Panc1 (cell line): ENCODE measurements around the gene EFCC1. TPM values are rescaled to one million over a fixed set of nuclear protein-coding genes. Genes with fewer than 3 reads are reported as not detected.

Experiments used
- ATAC-seq: fragments of 200-7000 bp; cut with Tn5 transposase; 2 replicates; pipeline ENCODE4 v1.9.1; 2020; ENCODE audit warnings: mild to moderate bottlenecking, moderate library complexity
- BruUV-seq: library from RNA; stranded (reverse); fragments of 400-500 nt; replicated peaks from 2 replicates; lab custom pipeline; 2021; lab: Mats Ljungman, UMichigan
- CTCF ChIA-PET: fragments of 300-600 bp; sonication (Branson Sonifier 250); formaldehyde crosslinking; loops from one replicate; lab custom pipeline; 2022; ENCODE audit warnings: antibody characterized with exemption; lab: Charles Lee
- POLR2A ChIA-PET: fragments of 300-600 bp; sonication (Branson Sonifier 250); formaldehyde crosslinking; loops from one replicate; lab custom pipeline; 2022; ENCODE audit warnings: antibody characterized with exemption; lab: Charles Lee
- DNase-seq: peaks from one replicate; pipeline ENCODE4 v3.0.0-alpha.2; 2010; ENCODE audit warnings: low read depth, low spot score
- H3K27ac ChIP-seq: 2 replicates; pipeline ENCODE4 v1.5.1; 2011; ENCODE audit warnings: mild to moderate bottlenecking, low read length, inconsistent platforms
- H3K27me3 ChIP-seq: fragments of 200-500 bp; sonication (Bioruptor generic); 2 replicates; pipeline ENCODE4 v1.6.0; 2014; ENCODE audit warnings: low read length, inconsistent platforms; ENCODE audit not compliant: control insufficient read depth, insufficient read depth
- H3K36me3 ChIP-seq: fragments of 200-500 bp; sonication (Bioruptor generic); 2 replicates; pipeline ENCODE4 v1.5.1; 2014; ENCODE audit warnings: inconsistent platforms, mild to moderate bottlenecking, low read length, moderate library complexity; ENCODE audit not compliant: control insufficient read depth, insufficient read depth
- H3K4me1 ChIP-seq: 2 replicates; pipeline ENCODE4 v1.5.1; 2011; ENCODE audit warnings: inconsistent platforms, mild to moderate bottlenecking, low read length, moderate library complexity; ENCODE audit not compliant: control insufficient read depth, insufficient read depth
- H3K4me3 ChIP-seq, 2 experiments: 2 replicates each; pipeline ENCODE4 v1.5.1; 2011 to 2012; ENCODE audit warnings: low read depth in 2 of 2, low read length in 2 of 2, mild to moderate bottlenecking in 2 of 2, inconsistent platforms in 1 of 2, moderate library complexity in 1 of 2
- H3K9me3 ChIP-seq: fragments of 200-500 bp; sonication (Bioruptor generic); 2 replicates; pipeline ENCODE4 v1.5.1; 2014; ENCODE audit warnings: low read depth, mild to moderate bottlenecking, inconsistent platforms, low read length, moderate library complexity; ENCODE audit not compliant: control insufficient read depth, insufficient read depth
- CTCF ChIP-seq: fragments of 450-650 bp; IDR thresholded peaks from 2 replicates; pipeline ENCODE4 v1.5.1; 2017; ENCODE audit warnings: mild to moderate bottlenecking
- POLR2AphosphoS5 ChIP-seq: IDR thresholded peaks from 2 replicates; pipeline ENCODE4 v1.6.1; 2012; ENCODE audit warnings: mild to moderate bottlenecking, low read depth, low read length, moderate library complexity
- REST ChIP-seq, 2 experiments: IDR thresholded peaks; 2 replicates each; pipeline ENCODE4 v1.6.1; 2011 to 2012; ENCODE audit warnings: low read depth in 2 of 2, control low read depth in 1 of 2, low read length in 1 of 2, mild to moderate bottlenecking in 1 of 2, moderate library complexity in 1 of 2; ENCODE audit not compliant: insufficient read depth in 1 of 2
- SIN3A ChIP-seq: IDR thresholded peaks from 2 replicates; pipeline ENCODE4 v1.6.1; 2012; ENCODE audit warnings: low read depth, mild to moderate bottlenecking, low read length, moderate library complexity, borderline replicate concordance; ENCODE audit not compliant: insufficient read depth
- TCF7L2 ChIP-seq: IDR thresholded peaks from 2 replicates; pipeline ENCODE4 v1.6.1; 2011; ENCODE audit warnings: mild to moderate bottlenecking, low read depth, low read length, inconsistent platforms
- in situ Hi-C: cut with HindIII; loops from 2 replicates; pipeline ENCODE4 v1.10.0; 2016; ENCODE audit warnings: low sequenced_read_pairs, low pct_unique_long_range_greater_than_20kb
- intact Hi-C: fragments of 100-400 bp; cut with micrococcal nuclease; formaldehyde crosslinking; loops from one replicate; pipeline ENCODE4 v1.10.0; 2022; ENCODE audit not compliant: unreplicated experiment
- total RNA-seq: library from RNA; stranded (reverse); gene quantifications from one replicate; pipeline ENCODE4 v1.2.1, GENCODE V29; 2021; ENCODE audit not compliant: unreplicated experiment

EFCC1 gene
- total RNA-seq, 1 experiment from 2014 or later, result 0.15 TPM

- no peaks in the 10 kb centered on the region for H3K4me1 ChIP-seq
- H3K36me3 ChIP-seq, result no peaks in the 10 kb centered on the region
- intact Hi-C loops, result no loop called here
- ChIA-PET CTCF (no interaction called here), POLR2A (interaction anchor here (0.5 kb wide), 1 partner anchor 53 kb away, joined by 7 read pairs; no protein-coding TSS in a partner anchor)
- H3K4me3 ChIP-seq, result no peak overlapping the region
- in situ Hi-C loops, result loop anchor here (10.0 kb wide), 1 partner anchor 133 kb away; the partner anchor contains the start of gene RAB43
- no TSS peak for BruUV-seq
- TF ChIP-seq CTCF (no peak), REST (IDR thresholded peaks at IDR 0.05; ENCODE audit: insufficient read depth in 1 of 2, low read depth in 2 of 2, low read length in 1 of 2) (no peak), SIN3A (no peak), POLR2AphosphoS5 (no peak), TCF7L2 (no peak)
- no peak overlapping the region for H3K27ac ChIP-seq
- DNase-seq (no peak), ATAC-seq (no peak)
- H3K9me3 ChIP-seq, result no peaks in the 10 kb centered on the region
- no peaks in the 10 kb centered on the region for H3K27me3 ChIP-seq
Measured at GRCh38 chr3:128991355-128991895, 9.7 kb upstream of the EFCC1 start.

GRCh38 chr3:128992926-128993460 lies 8.1 kb upstream of the EFCC1 start:
- in situ Hi-C loops (loop anchor here (10.0 kb wide), 1 partner anchor 132 kb away; the partner anchor contains the start of gene RAB43), intact Hi-C loops (no loop called here)
- no peaks in the 10 kb centered on the region for H3K36me3 ChIP-seq
- DNase-seq (no peak), ATAC-seq (peak; percentile 14; the same call in 1 of the 2 replicates)
- no peaks in the 10 kb centered on the region for H3K27me3 ChIP-seq
- H3K4me1 ChIP-seq, result no peaks in the 10 kb centered on the region
- BruUV-seq, result no TSS peak
- POLR2A ChIA-PET, result interaction anchor here (0.6 to 1.4 kb wide), 3 partner anchors 23 to 146 kb away, joined by 3 to 4 read pairs (median 4); no protein-coding TSS in a partner anchor
- H3K4me3 ChIP-seq, result no peak overlapping the region
- TF ChIP-seq REST (IDR thresholded peaks at IDR 0.05; ENCODE audit: insufficient read depth in 1 of 2, low read depth in 2 of 2, low read length in 1 of 2), result no peak
- no peak for TF ChIP-seq POLR2AphosphoS5
- TF ChIP-seq SIN3A, result no peak
- TF ChIP-seq TCF7L2, result no peak
- TF ChIP-seq CTCF, result no peak
- no peaks in the 10 kb centered on the region for H3K9me3 ChIP-seq
- CTCF ChIA-PET, result interaction anchor here (1.0 to 1.3 kb wide), 2 partner anchors 22 to 60 kb away, joined by 3 to 8 read pairs; no protein-coding TSS in a partner anchor
- no peak overlapping the region for H3K27ac ChIP-seq
